Esophagus muscularis mucosa (tissue), 4 donors: ENCODE data around the gene UBLCP1.

Source experiments
- CTCF ChIP-seq, 3 experiments: fragments of 200-600 bp in 2 of 3; fragments of 450-650 bp in 1 of 3; sonication (generic) in 2 of 3; IDR thresholded peaks; one replicate each; pipeline ENCODE4 v1.5.1; 2017 to 2019; ENCODE audit warnings: antibody characterized with exemption in 3 of 3, mild to moderate bottlenecking in 2 of 3, moderate library complexity in 1 of 3
- EP300 ChIP-seq: sonication (generic); formaldehyde crosslinking; IDR thresholded peaks from one replicate; pipeline ENCODE4 v1.6.1; 2017; ENCODE audit warnings: antibody characterized with exemption
- POLR2AphosphoS5 ChIP-seq, 2 donors: sonication (generic); formaldehyde crosslinking; IDR thresholded peaks; one replicate each; pipeline ENCODE4 v1.6.1; 2017; ENCODE audit warnings: antibody characterized with exemption in 2 of 2

DNA sequence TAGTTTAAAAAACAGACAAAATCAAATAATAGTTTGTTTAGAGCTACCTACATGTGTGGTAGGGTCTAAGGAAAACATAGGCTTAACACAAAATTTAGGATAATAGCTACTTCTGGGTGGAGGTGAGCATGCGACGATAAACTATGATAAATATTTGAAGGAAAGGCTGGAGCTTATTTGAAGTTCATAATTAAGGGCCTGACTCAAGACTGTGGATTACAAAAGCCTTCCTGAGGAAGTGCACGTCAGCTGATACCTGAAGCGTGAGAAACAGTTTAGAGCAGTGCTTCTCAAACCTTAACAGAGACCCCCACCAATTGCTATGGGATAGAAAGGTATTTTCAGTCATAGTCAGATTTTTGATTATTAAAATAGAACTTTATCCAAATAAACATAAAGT lies 20.4 kb upstream of the UBLCP1 start:
- TF ChIP-seq CTCF (IDR thresholded peaks at IDR 0.05) (no peak), POLR2AphosphoS5 (IDR thresholded peaks at IDR 0.05) (no peak), EP300 (no peak)
